Type B pancreatic cell (in vitro differentiated cells): ENCODE measurements around the gene ITGA3. TPM values are rescaled to one million over a fixed set of nuclear protein-coding genes. Genes with fewer than 3 reads are reported as not detected.

ENCODE experiments used
- DNase-seq: peaks from one replicate; pipeline ENCODE4 v3.0.0; 2021; ENCODE audit warnings: mixed read lengths; ENCODE audit not compliant: unreplicated experiment; ENCODE audit errors: extremely low spot score
- H3K27ac Mint-ChIP-seq: 2 replicates; pipeline ENCODE4 v1.8.0; 2021; ENCODE audit warnings: mild to moderate bottlenecking, mixed read lengths
- H3K27me3 Mint-ChIP-seq: 2 replicates; pipeline ENCODE4 v1.8.0; 2021; ENCODE audit warnings: mixed read lengths
- H3K36me3 Mint-ChIP-seq: 2 replicates; pipeline ENCODE4 v1.8.0; 2021; ENCODE audit warnings: mixed read lengths
- H3K4me1 Mint-ChIP-seq: one replicate; pipeline ENCODE4 v1.8.0; 2021; ENCODE audit warnings: mixed read lengths; ENCODE audit not compliant: unreplicated experiment
- H3K4me3 Mint-ChIP-seq: 2 replicates; pipeline ENCODE4 v1.8.0; 2021; ENCODE audit warnings: mild to moderate bottlenecking, mixed read lengths
- H3K9me3 Mint-ChIP-seq: 2 replicates; pipeline ENCODE4 v1.8.0; 2021; ENCODE audit warnings: mixed read lengths
- CTCF ChIP-seq: fragments of 200-600 bp; sonication (generic); conservative IDR thresholded peaks from 2 replicates; pipeline ENCODE4 v1.5.0; 2021; ENCODE audit warnings: antibody characterized with exemption, mild to moderate bottlenecking
- total RNA-seq: library from RNA; stranded (reverse); gene quantifications from 2 replicates; pipeline ENCODE4 v1.2.1, GENCODE V29; 2021; ENCODE audit warnings: low replicate concordance

ITGA3 gene
- total RNA-seq, 1 donor from 2014 or later: 20.3 TPM

- Mint-ChIP-seq H3K27ac (no peak overlapping the region), H3K9me3 (no peaks in the 10 kb centered on the region), H3K36me3 (peaks cover 3% of the 10 kb centered on the region), H3K27me3 (peaks cover 22% of the 10 kb centered on the region), H3K4me3 (no peak overlapping the region), H3K4me1 (peaks cover 23% of the 10 kb centered on the region)
- TF ChIP-seq CTCF: no peak
- DNase-seq: no peak
These were observed 6.7 kb downstream of the ITGA3 start for GRCh38 chr17:50062293-50063243.

GRCh38 chr17:50063561-50064252 is 7.8 kb downstream of the ITGA3 start:
- no peak for DNase-seq
- Mint-ChIP-seq H3K27ac (peak overlapping the region; percentile 48), H3K4me3 (no peak overlapping the region), H3K9me3 (no peaks in the 10 kb centered on the region), H3K36me3 (peaks cover 3% of the 10 kb centered on the region), H3K27me3 (peaks cover 11% of the 10 kb centered on the region), H3K4me1 (peaks cover 14% of the 10 kb centered on the region)
- no peak for TF ChIP-seq CTCF

GRCh38 chr17:50064253-50065001 is 8.5 kb downstream of the ITGA3 start:
- Mint-ChIP-seq H3K36me3 (peaks cover 3% of the 10 kb centered on the region), H3K27me3 (peaks cover 6% of the 10 kb centered on the region), H3K27ac (peak overlapping the region; percentile 50), H3K4me3 (no peak overlapping the region), H3K9me3 (no peaks in the 10 kb centered on the region), H3K4me1 (peaks cover 12% of the 10 kb centered on the region)
- no peak for TF ChIP-seq CTCF
- no peak for DNase-seq

GRCh38 chr17:50065056-50065455 is 9.1 kb downstream of the ITGA3 start:
- DNase-seq: no peak
- Mint-ChIP-seq H3K27ac (peak overlapping the region; percentile 50), H3K9me3 (no peaks in the 10 kb centered on the region), H3K27me3 (peaks cover 4% of the 10 kb centered on the region), H3K4me1 (peaks cover 10% of the 10 kb centered on the region), H3K4me3 (no peak overlapping the region), H3K36me3 (peaks cover 3% of the 10 kb centered on the region)
- TF ChIP-seq CTCF: no peak

- no peaks in the 10 kb centered on the region for H3K9me3 Mint-ChIP-seq
- no peak for TF ChIP-seq CTCF
These were observed 11.1 kb downstream of the ITGA3 start for GRCh38 chr17:50066995-50067394.

More at GRCh38 chr17:50066995-50067394, 11.1 kb downstream of the ITGA3 start:
- no peak for DNase-seq
- Mint-ChIP-seq H3K36me3 (peaks cover 3% of the 10 kb centered on the region), H3K4me3 (no peak overlapping the region), H3K27me3 (peaks cover 4% of the 10 kb centered on the region), H3K4me1 (peaks cover 10% of the 10 kb centered on the region), H3K27ac (no peak overlapping the region)
